ENCODE data around the gene CLDN34.

Gene CLDN34

DNA sequence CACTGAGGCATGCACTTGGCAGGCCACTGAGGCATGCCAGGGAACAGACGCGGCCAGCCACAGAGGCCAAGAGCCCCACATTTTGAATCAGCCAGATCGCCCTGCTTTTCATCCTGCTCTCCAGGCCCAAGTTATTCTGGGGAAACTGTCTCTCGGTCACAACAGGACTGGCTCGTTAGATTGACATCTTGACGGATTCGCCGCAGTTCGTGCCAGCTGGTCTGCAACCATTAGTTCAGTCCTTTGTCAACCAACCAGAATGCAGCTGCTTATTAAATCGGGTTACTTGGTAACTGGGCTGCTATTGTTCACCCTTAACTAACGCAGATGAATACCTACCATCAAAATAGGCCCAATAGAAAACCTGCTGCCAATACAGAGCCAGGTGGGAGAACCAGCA, 16.7 kb downstream of the CLDN34 start:
- DNase-seq (ENCODE audit: low spot score) = no peak
- in situ Hi-C loops (cut with MboI; ENCODE audit: low sequenced_read_pairs, unreplicated experiment) = loop anchor here (10.0 kb wide), 1 partner anchor 99 kb away; no protein-coding TSS in a partner anchor
- TF ChIP-seq, protein P1, sequence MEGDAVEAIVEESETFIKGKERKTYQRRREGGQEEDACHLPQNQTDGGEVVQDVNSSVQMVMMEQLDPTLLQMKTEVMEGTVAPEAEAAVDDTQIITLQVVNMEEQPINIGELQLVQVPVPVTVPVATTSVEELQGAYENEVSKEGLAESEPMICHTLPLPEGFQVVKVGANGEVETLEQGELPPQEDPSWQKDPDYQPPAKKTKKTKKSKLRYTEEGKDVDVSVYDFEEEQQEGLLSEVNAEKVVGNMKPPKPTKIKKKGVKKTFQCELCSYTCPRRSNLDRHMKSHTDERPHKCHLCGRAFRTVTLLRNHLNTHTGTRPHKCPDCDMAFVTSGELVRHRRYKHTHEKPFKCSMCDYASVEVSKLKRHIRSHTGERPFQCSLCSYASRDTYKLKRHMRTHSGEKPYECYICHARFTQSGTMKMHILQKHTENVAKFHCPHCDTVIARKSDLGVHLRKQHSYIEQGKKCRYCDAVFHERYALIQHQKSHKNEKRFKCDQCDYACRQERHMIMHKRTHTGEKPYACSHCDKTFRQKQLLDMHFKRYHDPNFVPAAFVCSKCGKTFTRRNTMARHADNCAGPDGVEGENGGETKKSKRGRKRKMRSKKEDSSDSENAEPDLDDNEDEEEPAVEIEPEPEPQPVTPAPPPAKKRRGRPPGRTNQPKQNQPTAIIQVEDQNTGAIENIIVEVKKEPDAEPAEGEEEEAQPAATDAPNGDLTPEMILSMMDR (IDR thresholded peaks at IDR 0.05; ENCODE audit: borderline replicate concordance, control extremely low read depth, extremely low read depth, insufficient read depth, missing control alignments) = no peak

DNA sequence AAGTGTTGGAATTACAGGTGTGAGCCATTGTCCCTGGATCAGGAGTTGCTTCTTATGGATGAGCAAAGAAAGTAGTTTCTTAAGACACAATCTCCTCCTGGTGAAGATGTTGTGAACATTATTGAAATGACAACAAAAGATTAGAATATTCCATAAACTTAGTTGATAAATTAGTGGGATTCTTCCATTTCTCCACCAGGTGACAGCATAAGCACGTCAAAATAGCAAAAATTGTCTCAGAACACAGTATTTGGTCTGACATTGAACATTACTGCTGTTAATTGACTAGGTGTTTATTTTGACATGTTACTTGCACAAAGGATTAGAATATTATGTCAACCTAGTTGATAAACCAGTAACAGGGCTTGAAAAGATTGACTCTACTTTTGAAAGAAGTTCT, 21.6 kb downstream of the CLDN34 start:
- in situ Hi-C loops (cut with MboI; ENCODE audit: low sequenced_read_pairs, unreplicated experiment) = loop anchor here (10.0 kb wide), 1 partner anchor 104 kb away; no protein-coding TSS in a partner anchor
- TF ChIP-seq, protein P1 (IDR thresholded peaks at IDR 0.05; ENCODE audit: borderline replicate concordance, control extremely low read depth, extremely low read depth, insufficient read depth, missing control alignments) = no peak

DNA sequence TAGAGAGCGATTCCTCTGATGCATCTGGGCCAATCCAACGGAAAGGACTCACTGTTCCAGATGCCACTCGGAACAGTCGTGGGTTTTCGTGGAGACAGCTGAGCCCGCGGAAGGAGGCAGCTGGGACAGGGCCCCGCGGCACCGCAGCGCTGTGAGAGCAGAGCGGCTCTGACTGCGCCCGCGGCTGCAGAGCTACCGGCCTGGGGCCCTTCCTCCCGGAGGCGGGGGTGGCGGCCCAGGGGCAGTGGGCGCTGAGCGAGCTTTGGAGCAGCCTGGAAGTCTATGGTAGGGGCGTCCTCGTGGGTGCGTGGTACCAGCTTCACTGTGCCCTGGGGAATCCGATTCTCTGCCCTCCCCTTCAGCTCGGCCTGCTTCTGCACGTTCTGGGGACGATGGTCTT, 24.9 kb downstream of the CLDN34 start:
- DNase-seq (ENCODE audit: low spot score) = no peak
- TF ChIP-seq, protein P1 (IDR thresholded peaks at IDR 0.05; ENCODE audit: borderline replicate concordance, control extremely low read depth, extremely low read depth, insufficient read depth, missing control alignments) = no peak
- in situ Hi-C loops (cut with MboI; ENCODE audit: low sequenced_read_pairs, unreplicated experiment) = no loop called here

More for the DNA sequence above, 21.6 kb downstream of the CLDN34 start:
- no peak for DNase-seq (ENCODE audit: low spot score)

DNA sequence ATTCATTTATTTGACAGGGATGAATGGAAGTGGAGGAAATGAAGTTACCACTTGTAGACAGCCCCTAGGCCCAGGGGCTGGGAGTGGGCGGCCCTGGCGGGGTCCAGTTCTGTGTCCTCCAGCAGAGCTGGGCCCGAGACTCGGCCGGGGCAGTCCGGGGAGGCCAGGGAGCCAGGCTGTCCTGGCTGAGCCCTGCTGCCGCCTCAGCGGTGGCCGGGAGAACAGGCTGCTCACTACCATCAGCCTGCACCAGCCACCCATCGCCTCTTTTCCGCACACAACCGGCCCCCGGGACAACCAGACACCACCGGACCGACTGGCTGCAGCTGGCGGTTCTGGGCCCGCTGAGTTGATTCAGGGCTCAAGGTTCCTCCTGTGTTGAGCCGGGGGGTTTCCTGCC, 25.6 kb downstream of the CLDN34 start:
- in situ Hi-C loops (cut with MboI; ENCODE audit: low sequenced_read_pairs, unreplicated experiment) = no loop called here
- TF ChIP-seq, protein P1 (IDR thresholded peaks at IDR 0.05; ENCODE audit: borderline replicate concordance, control extremely low read depth, extremely low read depth, insufficient read depth, missing control alignments) = no peak
- DNase-seq (ENCODE audit: low spot score) = no peak

DNA sequence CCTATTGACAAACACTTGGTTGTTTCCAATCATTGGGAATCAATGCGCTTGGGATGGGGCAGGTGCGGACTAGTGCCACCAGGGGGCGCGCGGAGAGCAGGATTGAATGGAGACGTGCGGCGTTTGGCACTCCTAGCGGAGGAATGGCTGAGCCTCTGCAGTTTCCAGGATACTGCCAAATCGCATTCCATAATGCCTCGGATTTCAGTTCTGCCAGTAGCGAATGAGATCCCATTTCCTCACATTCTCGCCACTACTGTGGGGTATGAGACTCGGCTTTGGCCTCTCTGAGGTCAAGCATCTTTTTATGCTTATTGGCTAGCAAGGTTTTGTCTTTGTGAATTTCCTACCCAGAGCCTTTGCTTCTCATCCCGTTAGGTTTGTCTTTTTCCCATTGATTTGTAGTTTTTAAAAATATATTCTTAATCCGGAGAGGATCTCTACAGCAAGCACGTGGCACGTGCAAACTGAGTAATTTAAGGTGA, 28.7 kb downstream of the CLDN34 start:
- TF ChIP-seq, protein P1 (IDR thresholded peaks at IDR 0.05; ENCODE audit: borderline replicate concordance, control extremely low read depth, extremely low read depth, insufficient read depth, missing control alignments) = peak; percentile 91
- peak; percentile 74 for DNase-seq (ENCODE audit: low spot score)
- in situ Hi-C loops (cut with MboI; ENCODE audit: low sequenced_read_pairs, unreplicated experiment) = loop anchor here (5.0 kb wide), 1 partner anchor 121 kb away; no protein-coding TSS in a partner anchor

DNA sequence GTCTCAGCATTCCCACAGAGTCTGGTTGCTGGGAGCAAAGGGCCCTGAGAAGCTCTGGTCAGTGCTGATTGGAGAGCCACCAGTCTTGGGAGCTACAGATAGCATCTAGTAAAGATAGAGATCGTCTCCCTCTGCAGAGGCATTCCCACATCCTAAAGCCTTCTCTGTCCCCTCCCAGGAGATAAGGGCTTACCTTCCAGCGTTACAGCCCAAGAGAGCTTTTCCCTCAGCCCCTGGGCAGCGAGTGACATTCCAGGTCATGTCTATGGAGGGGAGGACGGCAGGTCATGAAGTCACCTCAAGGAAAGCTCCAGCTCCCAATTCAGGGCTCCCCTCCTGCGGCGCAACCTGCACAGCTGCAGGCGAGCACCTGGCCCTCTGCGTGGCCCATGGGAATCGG, 29.9 kb downstream of the CLDN34 start:
- TF ChIP-seq, protein P1 (IDR thresholded peaks at IDR 0.05; ENCODE audit: borderline replicate concordance, control extremely low read depth, extremely low read depth, insufficient read depth, missing control alignments) = no peak
- DNase-seq (ENCODE audit: low spot score) = no peak
- in situ Hi-C loops (cut with MboI; ENCODE audit: low sequenced_read_pairs, unreplicated experiment) = loop anchor here (5.0 kb wide), 1 partner anchor 120 kb away; no protein-coding TSS in a partner anchor
